HCT116 (cell line): ENCODE measurements around the gene ZNF536. TPM values are rescaled to one million over a fixed set of nuclear protein-coding genes. Genes with fewer than 3 reads are reported as not detected.

Source experiments
- ATAC-seq: fragments of 200-7000 bp; cut with Tn5 transposase; 2 replicates; pipeline ENCODE4 v1.9.1; 2020; ENCODE audit warnings: mild to moderate bottlenecking, moderate library complexity
- BruUV-seq: library from RNA; stranded (reverse); fragments of 400-500 nt; replicated peaks from 2 replicates; lab custom pipeline; 2021; lab: Mats Ljungman, UMichigan
- CTCF ChIA-PET: fragments of 300-600 bp; sonication (Branson Sonifier 250); formaldehyde crosslinking; loops from one replicate; lab custom pipeline; 2021; ENCODE audit warnings: antibody characterized with exemption; lab: Charles Lee
- POLR2A ChIA-PET: fragments of 300-600, 350-600 bp; sonication (Branson Sonifier 250); formaldehyde crosslinking; loops from one replicate; lab custom pipeline; 2021; ENCODE audit warnings: antibody characterized with exemption; lab: Charles Lee
- RAD21 ChIA-PET, 2 experiments: fragments of 300-600 bp; sonication (Branson Sonifier 250); formaldehyde crosslinking; loops; one replicate each; lab custom pipeline; 2023; ENCODE audit warnings: low total read pairs in 2 of 2; ENCODE audit not compliant: uncharacterized antibody in 2 of 2, unreplicated experiment in 2 of 2, low non-redundant PET in 1 of 2; lab: Charles Lee
- DNase-seq: peaks from one replicate; pipeline ENCODE4 v3.0.0-alpha.2; 2010; ENCODE audit warnings: low read depth, low spot score
- H2AFZ ChIP-seq: fragments of 200-600 bp; shearing (Covaris generic), sonication (generic); 2 replicates; pipeline ENCODE4 v1.6.1; 2017; ENCODE audit warnings: low read depth, mixed run types, mixed read lengths, antibody characterized with exemption, low read length; ENCODE audit not compliant: poor library complexity, severe bottlenecking
- H3K27ac ChIP-seq: 2 replicates; pipeline ENCODE4 v1.5.1; 2012; ENCODE audit warnings: low read depth, low read length
- H3K27me3 ChIP-seq: fragments of 200-600 bp; sonication (generic); 2 replicates; pipeline ENCODE4 v1.6.1; 2016; ENCODE audit warnings: mixed run types, low read length, mixed read lengths; ENCODE audit not compliant: insufficient read depth
- H3K36me3 ChIP-seq, 2 experiments: fragments of 200-500 bp in 1 of 2; fragments of 200-600 bp in 1 of 2; sonication (Bioruptor generic) in 1 of 2; sonication (generic) in 1 of 2; 2 replicates each; pipeline versions ENCODE4 v1.5.1 to v1.6.1; 2014 to 2016; ENCODE audit warnings: low read length in 2 of 2, inconsistent platforms in 1 of 2, mixed read lengths in 1 of 2, mixed run types in 1 of 2; ENCODE audit not compliant: insufficient read depth in 2 of 2, control insufficient read depth in 1 of 2
- H3K4me1 ChIP-seq, 2 experiments: fragments of 200-600 bp in 1 of 2; sonication (generic) in 1 of 2; 2 replicates each; pipeline versions ENCODE4 v1.5.1 to v1.6.1; 2012 to 2017; ENCODE audit warnings: low read length in 2 of 2, inconsistent platforms in 1 of 2, mild to moderate bottlenecking in 1 of 2, mixed read lengths in 1 of 2, mixed run types in 1 of 2, moderate library complexity in 1 of 2; ENCODE audit not compliant: insufficient read depth in 2 of 2, control insufficient read depth in 1 of 2
- H3K4me2 ChIP-seq: fragments of 200-600 bp; sonication (generic); 2 replicates; pipeline ENCODE4 v1.6.1; 2017; ENCODE audit warnings: mixed run types, low read length, mixed read lengths
- H3K4me3 ChIP-seq, 2 experiments: fragments of 200-600 bp in 1 of 2; sonication (generic) in 1 of 2; replicated peaks in 1 of 2; 2 replicates each; pipeline ENCODE4 v1.5.1; 2011 to 2016; ENCODE audit warnings: low read length in 2 of 2, control low read depth in 1 of 2, low read depth in 1 of 2, mild to moderate bottlenecking in 1 of 2, mixed read lengths in 1 of 2, mixed run types in 1 of 2
- H3K79me2 ChIP-seq: fragments of 200-600 bp; sonication (generic); 2 replicates; pipeline ENCODE4 v1.6.1; 2017; ENCODE audit warnings: mild to moderate bottlenecking, mixed run types, low read length, moderate library complexity, mixed read lengths; ENCODE audit not compliant: insufficient read depth
- H3K9ac ChIP-seq: fragments of 200-600 bp; sonication (generic); 2 replicates; pipeline ENCODE4 v1.6.1; 2016; ENCODE audit warnings: low read length, mixed read lengths
- H3K9me2 ChIP-seq: fragments of 200-600 bp; sonication (generic), shearing (Covaris generic); 2 replicates; pipeline ENCODE4 v1.6.1; 2017; ENCODE audit warnings: mixed run types, mild to moderate bottlenecking, moderate library complexity; ENCODE audit not compliant: insufficient read depth
- H3K9me3 ChIP-seq, 2 experiments: fragments of 200-500 bp in 1 of 2; fragments of 200-600 bp in 1 of 2; sonication (Bioruptor generic) in 1 of 2; sonication (generic) in 1 of 2; 2 replicates each; pipeline ENCODE4 v1.6.1; 2014 to 2017; ENCODE audit warnings: low read length in 2 of 2, mixed read lengths in 2 of 2, inconsistent platforms in 1 of 2, low read depth in 1 of 2, mild to moderate bottlenecking in 1 of 2, mixed run types in 1 of 2, moderate library complexity in 1 of 2; ENCODE audit not compliant: control insufficient read depth in 1 of 2, insufficient read depth in 1 of 2
- H4K20me1 ChIP-seq: fragments of 200-600 bp; sonication (generic), shearing (Covaris generic); 2 replicates; pipeline ENCODE4 v1.6.1; 2017; ENCODE audit warnings: mixed run types, mild to moderate bottlenecking, moderate library complexity; ENCODE audit not compliant: insufficient read depth
- CBX3 ChIP-seq: IDR thresholded peaks from 2 replicates; pipeline ENCODE4 v1.6.1; 2012; ENCODE audit warnings: low read depth
- CEBPB ChIP-seq: IDR thresholded peaks from 2 replicates; pipeline ENCODE4 v1.6.1; 2012; ENCODE audit warnings: low read depth
- EGR1 ChIP-seq: IDR thresholded peaks from 2 replicates; pipeline ENCODE4 v1.6.1; 2012; ENCODE audit warnings: low read depth
- EZH2 ChIP-seq: fragments of 200-600 bp; sonication (generic); IDR thresholded peaks from 2 replicates; pipeline ENCODE4 v1.6.1; 2017; ENCODE audit warnings: antibody characterized with exemption, mixed run types
- JUND ChIP-seq: IDR thresholded peaks from 2 replicates; pipeline ENCODE4 v1.6.1; 2012
- POLR2A ChIP-seq: IDR thresholded peaks from 2 replicates; pipeline ENCODE4 v1.7.0; 2011; ENCODE audit warnings: borderline replicate concordance; ENCODE audit not compliant: insufficient read depth, insufficient read length; ENCODE audit errors: extremely low read depth
- RAD21 ChIP-seq: IDR thresholded peaks from 2 replicates; pipeline ENCODE4 v1.6.1; 2012; ENCODE audit warnings: low read depth, mild to moderate bottlenecking
- REST ChIP-seq: IDR thresholded peaks from 2 replicates; pipeline ENCODE4 v1.6.1; 2012; ENCODE audit warnings: low read depth
- SP1 ChIP-seq: IDR thresholded peaks from 2 replicates; pipeline ENCODE4 v1.6.1; 2012; ENCODE audit warnings: low read depth
- YY1 ChIP-seq: IDR thresholded peaks from 2 replicates; pipeline ENCODE4 v1.6.1; 2011; ENCODE audit warnings: low read length, low read depth, moderate library complexity, mild to moderate bottlenecking; ENCODE audit not compliant: insufficient replicate concordance; ENCODE audit errors: extremely low read depth
- ZBTB33 ChIP-seq: IDR thresholded peaks from 2 replicates; pipeline ENCODE4 v1.6.1; 2011; ENCODE audit warnings: mild to moderate bottlenecking, low read length, moderate library complexity; ENCODE audit not compliant: insufficient replicate concordance; ENCODE audit errors: extremely low read depth
- intact Hi-C: fragments of 100-400 bp; cut with micrococcal nuclease; formaldehyde crosslinking; loops from 2 replicates; pipeline ENCODE4 v1.10.0; 2022
- total RNA-seq: library from RNA; stranded (reverse); gene quantifications from one replicate; pipeline ENCODE4 v1.2.1, GENCODE V29; 2021; ENCODE audit not compliant: unreplicated experiment

ZNF536 gene
- total RNA-seq, 1 experiment from 2014 or later, result not detected

GRCh38 chr19:30504272-30504671 is 132.1 kb downstream of the ZNF536 start:
- H3K27me3 ChIP-seq, result 0 out of 2 replicates have a peak, but pooled peaks cover 3% of the 10 kb centered on the region
- H3K79me2 ChIP-seq, result no peaks in the 10 kb centered on the region
- no peaks in the 10 kb centered on the region for H3K4me1 ChIP-seq
- H3K27ac ChIP-seq, result no peak overlapping the region
- intact Hi-C loops, result no loop called here
- ChIA-PET CTCF (no interaction called here), RAD21 (no interaction called here), POLR2A (no interaction called here)
- BruUV-seq, result no TSS peak
- H3K36me3 ChIP-seq, result no peaks in the 10 kb centered on the region
- ATAC-seq (no peak), DNase-seq (no peak)
- no peaks in the 10 kb centered on the region for H3K9me2 ChIP-seq
- no peaks in the 10 kb centered on the region for H4K20me1 ChIP-seq
- no peak overlapping the region for H3K4me2 ChIP-seq
- no peak overlapping the region for H3K4me3 ChIP-seq
- H3K9ac ChIP-seq, result no peak overlapping the region
- no peak overlapping the region for H2AFZ ChIP-seq
- no peaks in the 10 kb centered on the region for H3K9me3 ChIP-seq
- no peak for TF ChIP-seq YY1
- TF ChIP-seq EZH2, result no peak
- TF ChIP-seq CEBPB, result no peak
- TF ChIP-seq ZBTB33, result no peak
- no peak for TF ChIP-seq POLR2A
- no peak for TF ChIP-seq REST
- TF ChIP-seq SP1, result no peak
- no peak for TF ChIP-seq EGR1
- TF ChIP-seq JUND, result no peak
- TF ChIP-seq CBX3, result no peak
- TF ChIP-seq RAD21, result no peak
